WTC11 (cell line): ENCODE measurements around the gene NID2.

Experiments
- CREB1 ChIP-seq: sonication (generic); formaldehyde crosslinking; IDR thresholded peaks from 2 replicates; pipeline ENCODE4 v1.8.0; 2023; ENCODE audit warnings: mild to moderate bottlenecking, missing genetic modification reagents
- MXD4 ChIP-seq: fragments of 250-450 bp; sonication (Bioruptor Pico); IDR thresholded peaks from 2 replicates; pipeline ENCODE4 v1.8.0; 2021; ENCODE audit warnings: mild to moderate bottlenecking, moderate library complexity, borderline replicate concordance
- NFE2L1 ChIP-seq: sonication (generic); formaldehyde crosslinking; IDR thresholded peaks from 2 replicates; pipeline ENCODE4 v1.8.1; 2023; ENCODE audit warnings: missing genetic modification reagents
- NR3C1 ChIP-seq: sonication (generic); formaldehyde crosslinking; conservative IDR thresholded peaks from 2 replicates; pipeline ENCODE4 v1.8.1; 2023; ENCODE audit warnings: low read depth, mild to moderate bottlenecking, missing genetic modification reagents
- RELA ChIP-seq: sonication (generic); formaldehyde crosslinking; IDR thresholded peaks from 2 replicates; pipeline ENCODE4 v1.8.1; 2022; ENCODE audit warnings: missing genetic modification reagents, mild to moderate bottlenecking, borderline replicate concordance
- SP1 ChIP-seq: sonication (generic); formaldehyde crosslinking; conservative IDR thresholded peaks from 2 replicates; pipeline ENCODE4 v1.8.1; 2022; ENCODE audit warnings: missing genetic modification reagents
- TF ChIP-seq, protein P1 (sequence below): sonication (generic); formaldehyde crosslinking; IDR thresholded peaks from 2 replicates; pipeline ENCODE4 v1.8.1; 2023; ENCODE audit warnings: mild to moderate bottlenecking, moderate library complexity, missing genetic modification reagents
- TF ChIP-seq, protein P2 (sequence below): fragments of 200-600 bp; IDR thresholded peaks from 2 replicates; pipeline ENCODE4 v1.8.0; 2022; ENCODE audit warnings: antibody characterized with exemption
- TF ChIP-seq, protein P3 (sequence below): sonication (generic); formaldehyde crosslinking; conservative IDR thresholded peaks from 2 replicates; pipeline ENCODE4 v1.8.1; 2022; ENCODE audit warnings: mild to moderate bottlenecking, missing genetic modification reagents
- TF ChIP-seq, protein P4 (sequence below): sonication (generic); formaldehyde crosslinking; conservative IDR thresholded peaks from 2 replicates; pipeline ENCODE4 v1.8.1; 2023; ENCODE audit warnings: mild to moderate bottlenecking, low read depth, missing genetic modification reagents, moderate library complexity

DNA sequence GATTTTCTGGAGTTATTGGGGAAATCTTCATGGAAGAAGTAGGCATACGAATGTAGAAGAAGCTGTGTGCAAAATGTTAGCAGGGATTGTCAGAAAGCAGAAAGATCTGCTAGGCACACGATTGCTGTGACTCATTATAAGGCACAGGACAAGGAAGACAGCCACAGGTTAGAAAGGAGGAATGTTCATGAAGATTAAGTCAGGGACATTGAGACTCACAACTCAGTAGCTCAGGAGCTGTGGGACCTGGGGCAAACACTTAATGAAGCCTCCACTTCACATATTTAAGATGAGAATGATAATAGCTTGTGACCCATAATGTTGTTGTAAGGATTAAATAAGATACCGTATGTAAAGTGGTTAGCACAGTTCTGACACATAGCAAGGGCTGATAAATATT lies 106.1 kb downstream of the NID2 start:
- no peak for TF ChIP-seq SP1 (CRISPR knock-in tag)
- no peak for TF ChIP-seq CREB1 (CRISPR knock-in tag)
- TF ChIP-seq NR3C1 (CRISPR knock-in tag), result no peak
- TF ChIP-seq RELA (CRISPR knock-in tag), result no peak
- TF ChIP-seq, protein P1, sequence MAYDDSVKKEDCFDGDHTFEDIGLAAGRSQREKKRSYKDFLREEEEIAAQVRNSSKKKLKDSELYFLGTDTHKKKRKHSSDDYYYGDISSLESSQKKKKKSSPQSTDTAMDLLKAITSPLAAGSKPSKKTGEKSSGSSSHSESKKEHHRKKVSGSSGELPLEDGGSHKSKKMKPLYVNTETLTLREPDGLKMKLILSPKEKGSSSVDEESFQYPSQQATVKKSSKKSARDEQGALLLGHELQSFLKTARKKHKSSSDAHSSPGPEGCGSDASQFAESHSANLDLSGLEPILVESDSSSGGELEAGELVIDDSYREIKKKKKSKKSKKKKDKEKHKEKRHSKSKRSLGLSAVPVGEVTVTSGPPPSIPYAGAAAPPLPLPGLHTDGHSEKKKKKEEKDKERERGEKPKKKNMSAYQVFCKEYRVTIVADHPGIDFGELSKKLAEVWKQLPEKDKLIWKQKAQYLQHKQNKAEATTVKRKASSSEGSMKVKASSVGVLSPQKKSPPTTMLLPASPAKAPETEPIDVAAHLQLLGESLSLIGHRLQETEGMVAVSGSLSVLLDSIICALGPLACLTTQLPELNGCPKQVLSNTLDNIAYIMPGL (CRISPR knock-in tag), result no peak
- TF ChIP-seq, protein P2, sequence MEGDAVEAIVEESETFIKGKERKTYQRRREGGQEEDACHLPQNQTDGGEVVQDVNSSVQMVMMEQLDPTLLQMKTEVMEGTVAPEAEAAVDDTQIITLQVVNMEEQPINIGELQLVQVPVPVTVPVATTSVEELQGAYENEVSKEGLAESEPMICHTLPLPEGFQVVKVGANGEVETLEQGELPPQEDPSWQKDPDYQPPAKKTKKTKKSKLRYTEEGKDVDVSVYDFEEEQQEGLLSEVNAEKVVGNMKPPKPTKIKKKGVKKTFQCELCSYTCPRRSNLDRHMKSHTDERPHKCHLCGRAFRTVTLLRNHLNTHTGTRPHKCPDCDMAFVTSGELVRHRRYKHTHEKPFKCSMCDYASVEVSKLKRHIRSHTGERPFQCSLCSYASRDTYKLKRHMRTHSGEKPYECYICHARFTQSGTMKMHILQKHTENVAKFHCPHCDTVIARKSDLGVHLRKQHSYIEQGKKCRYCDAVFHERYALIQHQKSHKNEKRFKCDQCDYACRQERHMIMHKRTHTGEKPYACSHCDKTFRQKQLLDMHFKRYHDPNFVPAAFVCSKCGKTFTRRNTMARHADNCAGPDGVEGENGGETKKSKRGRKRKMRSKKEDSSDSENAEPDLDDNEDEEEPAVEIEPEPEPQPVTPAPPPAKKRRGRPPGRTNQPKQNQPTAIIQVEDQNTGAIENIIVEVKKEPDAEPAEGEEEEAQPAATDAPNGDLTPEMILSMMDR, result no peak
- no peak for TF ChIP-seq MXD4
- TF ChIP-seq, protein P3, sequence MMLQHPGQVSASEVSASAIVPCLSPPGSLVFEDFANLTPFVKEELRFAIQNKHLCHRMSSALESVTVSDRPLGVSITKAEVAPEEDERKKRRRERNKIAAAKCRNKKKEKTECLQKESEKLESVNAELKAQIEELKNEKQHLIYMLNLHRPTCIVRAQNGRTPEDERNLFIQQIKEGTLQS (CRISPR knock-in tag), result no peak
- TF ChIP-seq, protein P4, sequence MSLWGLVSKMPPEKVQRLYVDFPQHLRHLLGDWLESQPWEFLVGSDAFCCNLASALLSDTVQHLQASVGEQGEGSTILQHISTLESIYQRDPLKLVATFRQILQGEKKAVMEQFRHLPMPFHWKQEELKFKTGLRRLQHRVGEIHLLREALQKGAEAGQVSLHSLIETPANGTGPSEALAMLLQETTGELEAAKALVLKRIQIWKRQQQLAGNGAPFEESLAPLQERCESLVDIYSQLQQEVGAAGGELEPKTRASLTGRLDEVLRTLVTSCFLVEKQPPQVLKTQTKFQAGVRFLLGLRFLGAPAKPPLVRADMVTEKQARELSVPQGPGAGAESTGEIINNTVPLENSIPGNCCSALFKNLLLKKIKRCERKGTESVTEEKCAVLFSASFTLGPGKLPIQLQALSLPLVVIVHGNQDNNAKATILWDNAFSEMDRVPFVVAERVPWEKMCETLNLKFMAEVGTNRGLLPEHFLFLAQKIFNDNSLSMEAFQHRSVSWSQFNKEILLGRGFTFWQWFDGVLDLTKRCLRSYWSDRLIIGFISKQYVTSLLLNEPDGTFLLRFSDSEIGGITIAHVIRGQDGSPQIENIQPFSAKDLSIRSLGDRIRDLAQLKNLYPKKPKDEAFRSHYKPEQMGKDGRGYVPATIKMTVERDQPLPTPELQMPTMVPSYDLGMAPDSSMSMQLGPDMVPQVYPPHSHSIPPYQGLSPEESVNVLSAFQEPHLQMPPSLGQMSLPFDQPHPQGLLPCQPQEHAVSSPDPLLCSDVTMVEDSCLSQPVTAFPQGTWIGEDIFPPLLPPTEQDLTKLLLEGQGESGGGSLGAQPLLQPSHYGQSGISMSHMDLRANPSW (CRISPR knock-in tag), result no peak
- no peak for TF ChIP-seq NFE2L1
